IPS DF 19.7 (cell line): ENCODE measurements around the gene SMOC2.

Experiments
- DNase-seq: peaks from one replicate; pipeline ENCODE4 v3.0.0-alpha.2; 2013; ENCODE audit warnings: low read depth, low spot score

Gene SMOC2

DNA sequence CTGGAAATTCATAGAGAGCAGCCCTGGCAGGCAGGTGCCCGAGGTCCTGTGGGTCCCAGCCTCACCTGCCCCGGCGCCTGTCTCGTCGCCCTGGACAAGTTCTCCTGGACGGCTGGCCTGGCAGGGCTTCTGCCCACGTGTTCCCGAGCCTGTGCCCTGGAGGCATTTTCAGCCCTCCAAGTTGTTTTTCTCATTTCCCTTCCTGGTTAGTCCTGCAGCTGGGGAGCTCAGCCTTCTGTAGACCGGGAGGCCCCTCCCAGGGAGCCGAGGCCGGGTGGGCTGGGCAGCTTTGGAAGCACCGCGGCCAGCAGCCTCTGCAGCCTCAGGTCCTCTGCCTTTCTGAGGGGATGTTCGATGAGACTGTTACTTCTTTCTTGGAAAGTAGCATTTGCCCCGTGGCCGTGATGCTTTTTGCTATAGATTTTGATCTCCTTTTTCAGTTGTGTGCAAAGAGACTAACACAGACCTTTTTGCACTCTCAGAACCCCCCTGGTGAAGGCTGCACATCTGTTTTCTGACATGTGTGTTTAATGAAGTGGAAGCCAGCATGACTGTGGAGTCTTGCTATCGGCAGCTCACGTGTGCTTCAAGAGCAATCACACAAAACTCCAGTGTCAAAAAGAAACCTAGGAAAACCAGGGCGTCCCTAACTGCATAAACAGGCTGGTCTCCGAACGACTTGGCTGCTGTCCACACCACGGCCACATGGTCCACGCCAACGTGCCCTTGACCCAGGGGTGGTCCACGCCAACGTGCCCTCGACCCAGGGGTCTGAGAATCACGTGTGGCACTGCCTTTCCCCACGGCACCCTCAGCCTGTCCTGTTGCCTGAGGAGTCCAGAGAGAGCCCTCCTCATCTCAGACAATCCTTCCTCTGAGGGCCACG lies 207.5 kb downstream of the SMOC2 start:
- DNase-seq = no peak

DNA sequence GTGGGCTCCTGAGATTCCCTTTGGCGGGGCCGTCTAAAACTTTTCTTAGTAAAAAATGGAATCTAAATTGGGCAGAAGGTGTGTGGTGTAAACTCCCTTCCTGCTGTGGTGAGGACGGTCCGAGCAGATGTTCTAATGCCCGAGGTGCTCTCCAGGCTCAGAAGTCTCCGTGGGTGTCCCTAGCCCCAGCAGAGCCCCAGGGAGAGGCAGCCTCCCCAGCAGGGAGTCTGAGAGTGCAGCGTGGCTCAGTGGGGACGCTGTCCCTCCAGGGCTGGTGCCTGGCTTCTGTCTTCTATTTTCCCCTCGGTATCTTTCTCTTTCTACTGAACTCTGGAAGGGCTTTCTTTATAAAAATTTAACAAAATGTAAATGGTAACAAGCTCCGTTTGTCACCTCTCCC lies 208.2 kb downstream of the SMOC2 start:
- DNase-seq = no peak

- DNase-seq = no peak
These were observed 209.7 kb downstream of the SMOC2 start for GRCh38 chr6:168650671-168651111.

GRCh38 chr6:168655462-168656152 lies 214.6 kb downstream of the SMOC2 start:
- DNase-seq = no peak

GRCh38 chr6:168658059-168658458 lies 217.1 kb downstream of the SMOC2 start:
- DNase-seq = no peak

GRCh38 chr6:168660400-168660945 lies 219.5 kb downstream of the SMOC2 start:
- no peak for DNase-seq

DNA sequence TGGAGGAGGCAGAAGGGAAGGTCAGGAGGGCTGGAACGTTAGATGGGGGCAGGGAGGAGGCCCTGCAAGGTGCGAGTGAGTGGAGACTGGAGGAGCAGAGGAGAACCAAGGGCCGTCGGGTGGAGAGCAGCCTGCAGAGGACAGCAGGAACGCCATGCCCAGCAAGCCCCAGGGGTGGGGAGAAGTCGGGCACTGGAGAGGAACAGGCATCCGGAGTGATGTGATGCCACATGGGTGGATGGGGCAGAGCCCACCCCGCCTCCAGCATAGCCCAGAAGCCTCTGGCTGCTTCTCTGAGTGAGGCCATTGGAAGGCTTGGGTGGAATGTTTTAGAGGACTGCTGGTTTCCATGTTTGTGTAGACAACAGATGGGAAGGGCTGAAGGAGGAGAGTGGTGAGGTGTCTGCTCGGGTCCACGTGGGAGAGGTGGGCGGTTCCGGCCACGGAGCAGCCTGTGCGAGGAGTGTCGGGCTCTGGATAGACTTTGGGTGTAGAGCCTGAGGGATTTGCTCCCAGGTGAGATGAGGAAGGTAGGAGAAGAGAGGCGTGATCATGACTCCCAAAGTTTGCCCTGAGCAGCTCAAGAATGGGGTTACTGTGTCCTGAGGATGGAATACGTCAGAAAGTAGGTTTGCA lies 221.4 kb downstream of the SMOC2 start:
- DNase-seq = no peak

DNA sequence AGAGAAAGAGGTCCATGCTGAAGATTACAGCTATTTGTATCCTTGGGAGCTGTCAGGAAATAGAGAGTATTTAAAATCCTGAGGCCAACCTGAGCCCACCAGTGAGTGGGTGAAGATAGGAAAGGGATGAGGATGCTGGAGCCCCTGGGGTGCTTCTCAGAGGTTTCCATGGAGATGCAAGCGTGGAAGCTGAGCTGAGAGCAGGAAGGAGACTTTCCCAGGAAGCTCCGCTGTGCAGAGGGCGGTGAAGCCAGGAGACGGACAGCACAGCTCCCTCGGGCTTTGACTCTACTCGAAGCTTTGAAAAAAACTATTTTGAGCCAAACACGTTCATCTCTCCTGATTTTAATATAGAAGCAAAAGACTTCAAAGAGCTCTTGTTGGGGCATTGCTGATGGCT lies 222.1 kb downstream of the SMOC2 start:
- no peak for DNase-seq

GRCh38 chr6:168664956-168665355 lies 224.0 kb downstream of the SMOC2 start:
- DNase-seq = no peak

GRCh38 chr6:168666170-168666569 lies 225.2 kb downstream of the SMOC2 start:
- no peak for DNase-seq

DNA sequence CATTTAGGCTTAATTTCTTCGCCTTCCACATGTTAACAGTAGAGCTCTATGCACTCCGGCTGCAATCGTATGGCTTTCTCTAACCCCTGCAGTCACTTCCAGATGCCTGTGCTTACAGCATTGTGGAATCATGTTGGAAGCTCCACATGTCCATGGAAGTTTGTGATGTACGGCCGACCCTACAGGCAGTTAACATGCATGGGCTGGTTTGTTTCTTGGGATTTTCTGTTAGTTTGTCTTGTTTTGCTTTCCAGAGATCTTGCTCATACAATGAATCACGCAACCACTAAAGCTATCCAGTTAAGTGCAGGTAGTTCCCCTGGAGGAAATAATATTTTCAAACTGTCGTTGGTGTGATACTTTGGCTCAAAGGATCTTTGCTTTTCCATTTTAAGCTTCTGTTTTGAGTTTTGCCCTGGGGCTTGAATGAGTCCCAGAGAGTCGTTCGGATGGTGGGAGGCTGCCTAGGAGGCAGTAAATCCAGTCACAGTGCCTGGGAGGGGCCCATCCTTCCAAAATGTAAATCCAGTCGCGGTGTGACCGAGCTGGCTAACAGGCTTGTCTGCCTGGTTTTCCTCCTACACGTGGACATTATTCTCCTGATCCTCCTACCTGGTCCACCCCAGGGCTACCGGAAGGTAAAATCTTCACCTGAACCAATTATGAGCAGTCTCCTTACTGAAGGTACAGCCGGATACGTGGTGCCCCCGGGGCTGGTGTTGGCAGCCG lies 225.9 kb downstream of the SMOC2 start:
- DNase-seq = no peak

DNA sequence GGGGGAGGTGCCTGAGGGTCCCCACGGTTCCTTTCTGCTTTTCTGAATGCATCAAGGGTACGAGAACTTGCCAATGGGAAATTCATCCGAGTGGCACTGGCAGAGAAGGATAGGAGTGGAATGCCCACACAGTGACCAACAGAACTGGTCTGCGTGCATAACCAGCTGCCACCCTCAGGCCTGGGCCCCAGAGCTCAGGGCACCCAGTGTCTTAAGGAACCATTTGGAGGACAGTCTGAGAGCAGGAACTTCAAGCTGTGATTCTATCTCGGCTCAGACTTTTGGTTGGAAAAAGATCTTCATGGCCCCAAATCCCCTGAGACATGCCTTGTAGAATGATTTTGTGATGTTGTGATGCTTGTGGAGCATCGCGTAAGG lies 226.4 kb downstream of the SMOC2 start:
- DNase-seq = no peak

- DNase-seq = no peak
These were observed 229.5 kb downstream of the SMOC2 start for GRCh38 chr6:168670401-168670985.

DNA sequence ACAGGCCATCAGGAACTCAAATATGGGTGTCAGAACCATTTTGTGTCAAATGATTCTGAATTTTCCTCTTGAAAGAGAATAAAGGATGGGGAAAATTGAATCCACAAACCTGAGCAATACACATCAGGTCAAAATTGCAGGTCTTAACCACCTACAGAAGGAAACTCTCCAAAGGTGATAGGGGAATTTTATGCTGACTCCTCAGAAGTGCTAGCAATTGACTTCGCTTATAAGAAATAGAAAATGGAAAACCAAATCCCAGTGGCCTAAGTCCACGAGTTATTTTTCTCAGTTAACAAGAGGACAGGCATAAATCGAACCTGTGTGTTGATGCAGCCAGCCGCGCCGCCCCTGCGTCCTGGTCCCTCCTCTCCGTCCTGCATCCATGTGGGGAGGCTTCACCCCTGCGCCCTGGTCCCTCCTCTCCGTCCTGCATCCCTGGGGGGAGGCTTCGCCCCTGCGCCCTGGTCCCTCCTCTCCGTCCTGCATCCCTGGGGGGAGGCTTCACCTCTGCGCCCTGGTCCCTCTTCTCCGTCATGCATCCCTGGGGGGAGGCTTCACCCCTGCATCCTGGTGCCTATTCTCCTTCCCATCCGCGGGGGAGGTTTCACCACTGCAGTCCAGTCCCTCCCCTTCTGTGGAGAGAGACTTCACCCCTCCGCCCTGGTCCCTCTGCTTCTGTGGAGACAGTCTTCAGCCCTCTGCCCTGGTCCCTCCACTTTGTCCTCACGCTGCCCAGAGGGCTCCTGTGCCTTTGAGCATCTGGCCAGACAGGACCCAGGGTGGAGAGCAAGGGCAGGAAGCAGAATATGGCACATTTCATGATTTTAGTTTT lies 230.3 kb downstream of the SMOC2 start:
- no peak for DNase-seq

DNA sequence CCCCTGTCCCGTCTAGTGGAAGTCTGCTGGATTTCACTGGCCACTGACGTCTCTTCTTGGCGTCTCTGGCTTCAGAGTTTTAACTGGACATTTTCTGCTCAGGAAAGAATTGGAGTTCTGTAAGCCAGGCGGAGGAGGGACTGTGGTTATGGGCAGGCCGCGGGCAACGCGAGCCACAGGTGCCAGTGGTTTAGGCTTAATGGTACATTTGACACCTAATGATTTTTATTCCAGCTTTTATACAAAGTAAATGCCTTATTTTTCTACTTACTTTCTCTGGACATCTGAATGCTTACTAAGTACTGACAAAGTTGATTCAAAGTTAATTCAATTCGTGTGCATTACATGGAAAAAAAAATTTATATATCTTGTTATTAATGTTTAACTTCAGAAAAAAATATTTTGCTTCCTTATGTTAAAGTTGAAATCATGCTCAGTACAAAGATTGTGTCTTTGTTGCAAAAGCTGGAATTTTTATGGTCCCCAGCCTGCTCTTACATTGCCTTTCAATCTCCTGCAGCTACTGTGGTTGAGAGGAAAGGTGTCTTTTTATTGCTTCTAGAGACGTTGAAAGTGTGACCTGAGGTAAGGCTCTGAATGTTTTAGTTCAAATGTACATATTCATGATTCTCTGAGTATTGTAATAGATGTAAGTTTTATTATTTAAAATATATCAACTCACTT lies 231.0 kb downstream of the SMOC2 start:
- DNase-seq = no peak

GRCh38 chr6:168674595-168674994 lies 233.6 kb downstream of the SMOC2 start:
- no peak for DNase-seq

DNA sequence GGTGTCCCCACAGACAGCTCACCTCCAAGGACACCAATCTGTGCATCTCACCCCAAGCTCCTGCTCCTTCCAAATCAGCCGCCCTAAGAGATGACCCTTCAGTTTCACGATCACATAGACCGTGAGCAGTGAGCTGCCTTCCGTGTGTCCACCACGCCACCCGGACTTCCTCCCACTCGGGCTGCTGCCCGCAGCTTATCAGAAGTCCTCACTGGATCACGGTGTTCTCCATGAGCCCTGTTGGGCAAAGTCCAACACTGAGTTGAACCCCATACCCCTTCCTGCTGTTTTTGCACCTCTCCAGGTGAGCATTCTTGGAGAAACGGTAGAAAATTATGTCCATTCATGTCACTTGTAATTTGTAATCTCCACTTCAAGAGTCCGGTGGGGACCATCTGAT lies 234.4 kb downstream of the SMOC2 start:
- no peak for DNase-seq

- DNase-seq = no peak
These were observed 235.1 kb downstream of the SMOC2 start for GRCh38 chr6:168675933-168676551.
